ENCODE measurements around the gene ACTL6B. TPM values are rescaled to one million over a fixed set of nuclear protein-coding genes. Genes with fewer than 3 reads are reported as not detected.
A peak's percentile ranks its signal among the peaks of the same experiment; 100 is the strongest.

The ACTL6B gene
- total and polyA plus RNA-seq, 9 of the 15 experiments (the other 6 are each of a cell fraction or from before 2014, with no cell fraction given), result not detected

- peak in 1 of 2 experiments; percentile 99; a peak in 2 of 4 replicates for TF ChIP-seq ZNF639 (CRISPR knock-in tag; conservative IDR thresholded peaks at IDR 0.05 in 1 of 2, IDR thresholded peaks at IDR 0.05 in 1 of 2)
- TF ChIP-seq, protein P1, sequence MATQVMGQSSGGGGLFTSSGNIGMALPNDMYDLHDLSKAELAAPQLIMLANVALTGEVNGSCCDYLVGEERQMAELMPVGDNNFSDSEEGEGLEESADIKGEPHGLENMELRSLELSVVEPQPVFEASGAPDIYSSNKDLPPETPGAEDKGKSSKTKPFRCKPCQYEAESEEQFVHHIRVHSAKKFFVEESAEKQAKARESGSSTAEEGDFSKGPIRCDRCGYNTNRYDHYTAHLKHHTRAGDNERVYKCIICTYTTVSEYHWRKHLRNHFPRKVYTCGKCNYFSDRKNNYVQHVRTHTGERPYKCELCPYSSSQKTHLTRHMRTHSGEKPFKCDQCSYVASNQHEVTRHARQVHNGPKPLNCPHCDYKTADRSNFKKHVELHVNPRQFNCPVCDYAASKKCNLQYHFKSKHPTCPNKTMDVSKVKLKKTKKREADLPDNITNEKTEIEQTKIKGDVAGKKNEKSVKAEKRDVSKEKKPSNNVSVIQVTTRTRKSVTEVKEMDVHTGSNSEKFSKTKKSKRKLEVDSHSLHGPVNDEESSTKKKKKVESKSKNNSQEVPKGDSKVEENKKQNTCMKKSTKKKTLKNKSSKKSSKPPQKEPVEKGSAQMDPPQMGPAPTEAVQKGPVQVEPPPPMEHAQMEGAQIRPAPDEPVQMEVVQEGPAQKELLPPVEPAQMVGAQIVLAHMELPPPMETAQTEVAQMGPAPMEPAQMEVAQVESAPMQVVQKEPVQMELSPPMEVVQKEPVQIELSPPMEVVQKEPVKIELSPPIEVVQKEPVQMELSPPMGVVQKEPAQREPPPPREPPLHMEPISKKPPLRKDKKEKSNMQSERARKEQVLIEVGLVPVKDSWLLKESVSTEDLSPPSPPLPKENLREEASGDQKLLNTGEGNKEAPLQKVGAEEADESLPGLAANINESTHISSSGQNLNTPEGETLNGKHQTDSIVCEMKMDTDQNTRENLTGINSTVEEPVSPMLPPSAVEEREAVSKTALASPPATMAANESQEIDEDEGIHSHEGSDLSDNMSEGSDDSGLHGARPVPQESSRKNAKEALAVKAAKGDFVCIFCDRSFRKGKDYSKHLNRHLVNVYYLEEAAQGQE (IDR thresholded peaks at IDR 0.05; ENCODE audit: borderline replicate concordance), result peak; percentile 60
- TF ChIP-seq, protein P1 (CRISPR knock-in tag; IDR thresholded peaks at IDR 0.05; ENCODE audit: low read depth), result no peak
- peak; percentile 71 for TF ChIP-seq PCBP1 (IDR thresholded peaks at IDR 0.05; ENCODE audit: low read depth, low read length, poor library complexity, severe bottlenecking)
- TF ChIP-seq, protein P2, sequence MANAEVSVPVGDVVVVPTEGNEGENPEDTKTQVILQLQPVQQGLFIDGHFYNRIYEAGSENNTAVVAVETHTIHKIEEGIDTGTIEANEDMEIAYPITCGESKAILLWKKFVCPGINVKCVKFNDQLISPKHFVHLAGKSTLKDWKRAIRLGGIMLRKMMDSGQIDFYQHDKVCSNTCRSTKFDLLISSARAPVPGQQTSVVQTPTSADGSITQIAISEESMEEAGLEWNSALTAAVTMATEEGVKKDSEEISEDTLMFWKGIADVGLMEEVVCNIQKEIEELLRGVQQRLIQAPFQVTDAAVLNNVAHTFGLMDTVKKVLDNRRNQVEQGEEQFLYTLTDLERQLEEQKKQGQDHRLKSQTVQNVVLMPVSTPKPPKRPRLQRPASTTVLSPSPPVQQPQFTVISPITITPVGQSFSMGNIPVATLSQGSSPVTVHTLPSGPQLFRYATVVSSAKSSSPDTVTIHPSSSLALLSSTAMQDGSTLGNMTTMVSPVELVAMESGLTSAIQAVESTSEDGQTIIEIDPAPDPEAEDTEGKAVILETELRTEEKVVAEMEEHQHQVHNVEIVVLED (CRISPR knock-in tag; IDR thresholded peaks at IDR 0.05), result peak; percentile 37
- TF ChIP-seq SMAD4 (CRISPR knock-in tag; conservative IDR thresholded peaks at IDR 0.05), result peak; percentile 52; the same call in 1 of the 2 replicates
- TF ChIP-seq TOE1 (IDR thresholded peaks at IDR 0.05; ENCODE audit: borderline replicate concordance), result peak; percentile 92
- no peak for TF ChIP-seq TOE1 (CRISPR knock-in tag; IDR thresholded peaks at IDR 0.05; ENCODE audit: borderline replicate concordance, low read depth)
- 0 out of 2 replicates have a peak, but pooled peaks have one; percentile 45 for TF ChIP-seq DMBX1 (CRISPR knock-in tag; IDR thresholded peaks at IDR 0.05; ENCODE audit: borderline replicate concordance)
- no peak for TF ChIP-seq NR0B1 (IDR thresholded peaks at IDR 0.05; ENCODE audit: partially characterized antibody)
Measured at GRCh38 chr7:100694098-100694745, 38.0 kb upstream of the ACTL6B start, which contains the start of gene GIGYF1 (continued).

Measured in K562 (cell line).